BE2C (cell line): ENCODE data around the gene ALOX5AP.
A peak's percentile ranks its signal among the peaks of the same experiment; 100 is the strongest.

Experiments used
- DNase-seq: peaks from one replicate; pipeline ENCODE4 v3.0.0-alpha.2; 2020
- H3K27me3 ChIP-seq: fragments of 250-450 bp; sonication (Bioruptor Pico); 2 replicates; pipeline ENCODE4 v1.5.1; 2020; ENCODE audit warnings: mild to moderate bottlenecking
- H3K36me3 ChIP-seq: fragments of 250-450 bp; sonication (Bioruptor Pico); 2 replicates; pipeline ENCODE4 v1.5.1; 2020; ENCODE audit warnings: mild to moderate bottlenecking
- H3K4me1 ChIP-seq: fragments of 250-450 bp; sonication (Bioruptor Pico); 2 replicates; pipeline ENCODE4 v1.5.1; 2020
- H3K4me3 ChIP-seq: 2 replicates; pipeline ENCODE4 v1.5.1; 2011; ENCODE audit warnings: low read depth, low read length
- H3K9me3 ChIP-seq: fragments of 250-450 bp; sonication (Bioruptor Pico); 2 replicates; pipeline ENCODE4 v1.5.1; 2020
- TF ChIP-seq, protein P1 (sequence below): IDR thresholded peaks from 2 replicates; pipeline ENCODE4 v1.5.1; 2012; ENCODE audit warnings: mild to moderate bottlenecking, low read depth, low read length

Gene ALOX5AP

DNA sequence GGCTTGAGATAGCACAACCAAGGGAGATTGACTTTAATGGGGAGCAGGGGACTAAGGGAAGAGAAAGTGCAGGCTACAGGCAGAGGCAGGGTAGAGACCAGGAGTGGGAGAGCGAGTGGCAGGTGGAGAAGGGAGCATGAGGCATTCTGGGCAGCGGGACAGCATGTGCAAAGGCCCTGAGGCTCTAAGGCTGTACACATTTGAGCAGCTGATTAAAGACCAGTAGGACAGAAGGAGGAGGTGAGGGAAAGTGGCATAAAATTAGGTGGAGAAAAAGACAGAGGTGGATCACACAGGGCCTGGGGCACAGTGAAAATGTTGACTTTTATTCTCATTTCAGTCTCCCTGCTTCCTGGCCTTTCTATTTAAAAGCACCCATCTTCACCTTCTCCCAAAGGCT lies 74.4 kb downstream of the ALOX5AP start:
- TF ChIP-seq, protein P1, sequence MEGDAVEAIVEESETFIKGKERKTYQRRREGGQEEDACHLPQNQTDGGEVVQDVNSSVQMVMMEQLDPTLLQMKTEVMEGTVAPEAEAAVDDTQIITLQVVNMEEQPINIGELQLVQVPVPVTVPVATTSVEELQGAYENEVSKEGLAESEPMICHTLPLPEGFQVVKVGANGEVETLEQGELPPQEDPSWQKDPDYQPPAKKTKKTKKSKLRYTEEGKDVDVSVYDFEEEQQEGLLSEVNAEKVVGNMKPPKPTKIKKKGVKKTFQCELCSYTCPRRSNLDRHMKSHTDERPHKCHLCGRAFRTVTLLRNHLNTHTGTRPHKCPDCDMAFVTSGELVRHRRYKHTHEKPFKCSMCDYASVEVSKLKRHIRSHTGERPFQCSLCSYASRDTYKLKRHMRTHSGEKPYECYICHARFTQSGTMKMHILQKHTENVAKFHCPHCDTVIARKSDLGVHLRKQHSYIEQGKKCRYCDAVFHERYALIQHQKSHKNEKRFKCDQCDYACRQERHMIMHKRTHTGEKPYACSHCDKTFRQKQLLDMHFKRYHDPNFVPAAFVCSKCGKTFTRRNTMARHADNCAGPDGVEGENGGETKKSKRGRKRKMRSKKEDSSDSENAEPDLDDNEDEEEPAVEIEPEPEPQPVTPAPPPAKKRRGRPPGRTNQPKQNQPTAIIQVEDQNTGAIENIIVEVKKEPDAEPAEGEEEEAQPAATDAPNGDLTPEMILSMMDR: no peak
- peaks cover 14% of the 10 kb centered on the region for H3K4me1 ChIP-seq
- H3K4me3 ChIP-seq: no peak overlapping the region

DNA sequence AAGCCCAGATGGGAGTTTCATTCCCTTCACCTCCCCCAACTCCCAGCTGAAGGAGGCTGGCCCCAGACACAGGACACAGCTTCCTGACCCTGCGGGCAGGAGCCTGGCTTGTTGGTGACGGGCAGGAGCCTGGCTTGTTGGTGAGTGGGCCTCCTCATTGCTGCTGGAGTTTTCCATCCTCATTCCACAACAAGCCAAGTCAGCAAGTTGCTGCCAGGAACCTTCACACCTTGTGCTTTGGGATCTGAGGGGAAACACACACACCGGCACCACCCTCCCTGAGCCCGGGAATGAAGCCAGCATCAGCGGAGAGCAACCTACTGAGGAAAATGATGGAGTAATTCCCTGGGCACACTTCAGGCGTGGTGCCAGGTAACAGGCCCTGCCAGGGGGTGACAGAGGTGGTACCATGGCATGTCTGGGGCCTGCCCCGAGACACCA lies 74.9 kb downstream of the ALOX5AP start:
- peaks cover 11% of the 10 kb centered on the region for H3K4me1 ChIP-seq

More for the DNA sequence above, 74.4 kb downstream of the ALOX5AP start:
- Histone ChIP-seq H3K36me3 (no peaks in the 10 kb centered on the region), H3K27me3 (no peaks in the 10 kb centered on the region), H3K9me3 (no peaks in the 10 kb centered on the region)
- DNase-seq: no peak

DNA sequence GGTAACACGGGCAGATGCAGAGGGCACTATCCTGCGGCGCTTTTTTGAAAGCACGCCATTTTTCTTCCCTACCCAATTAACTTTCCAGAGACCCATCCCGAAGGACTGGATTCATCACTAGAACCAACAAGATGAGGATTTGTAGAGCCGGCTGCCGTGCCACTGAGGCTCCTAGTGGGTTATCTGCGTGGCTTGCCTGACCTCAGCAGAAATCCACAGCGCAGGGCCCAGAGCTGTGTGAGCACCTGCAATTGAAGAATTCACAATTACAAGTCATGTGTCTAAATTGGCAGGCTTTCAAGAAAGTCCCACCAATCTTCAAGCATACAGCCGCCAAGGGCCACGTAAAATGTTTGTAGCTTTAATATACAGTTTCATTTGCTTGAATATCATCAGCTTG lies 75.5 kb downstream of the ALOX5AP start:
- no peak for DNase-seq

More for the DNA sequence above, 74.9 kb downstream of the ALOX5AP start:
- no peaks in the 10 kb centered on the region for H3K9me3 ChIP-seq
- no peaks in the 10 kb centered on the region for H3K36me3 ChIP-seq
- TF ChIP-seq, protein P1: no peak
- DNase-seq: peak; percentile 71
- H3K4me3 ChIP-seq: no peak overlapping the region
- no peaks in the 10 kb centered on the region for H3K27me3 ChIP-seq

More for the DNA sequence above, 75.5 kb downstream of the ALOX5AP start:
- H3K4me1 ChIP-seq: peaks cover 5% of the 10 kb centered on the region
- no peaks in the 10 kb centered on the region for H3K9me3 ChIP-seq
- TF ChIP-seq, protein P1: no peak
- no peaks in the 10 kb centered on the region for H3K27me3 ChIP-seq
- H3K36me3 ChIP-seq: no peaks in the 10 kb centered on the region
- H3K4me3 ChIP-seq: no peak overlapping the region
